Activated naive CD4-positive, alpha-beta T cell treated with anti-CD3 and anti-CD28 coated beads, Interleukin-2, amount 50 U/mL, for 24 hours (primary cell): ENCODE data around the gene PDCD2.
"Not testable (repeated sequence)": the region's sequence is repeated elsewhere in the genome, so short reads cannot be mapped to it uniquely, and the experiment has no call there.

Source experiments
- H3K27ac Mint-ChIP-seq: one replicate; pipeline ENCODE4 v1.8.0; 2021; ENCODE audit warnings: mild to moderate bottlenecking, mixed read lengths
- H3K27me3 Mint-ChIP-seq: one replicate; pipeline ENCODE4 v1.8.0; 2021; ENCODE audit warnings: mixed read lengths
- H3K36me3 Mint-ChIP-seq: one replicate; pipeline ENCODE4 v1.8.0; 2021; ENCODE audit warnings: mixed read lengths
- H3K4me1 Mint-ChIP-seq: one replicate; pipeline ENCODE4 v1.8.0; 2021; ENCODE audit warnings: mixed read lengths
- H3K4me3 Mint-ChIP-seq: one replicate; pipeline ENCODE4 v1.8.0; 2021; ENCODE audit warnings: mild to moderate bottlenecking, mixed read lengths
- H3K9me3 Mint-ChIP-seq: one replicate; pipeline ENCODE4 v1.8.0; 2021; ENCODE audit warnings: mixed read lengths

The PDCD2 gene

GRCh38 chr6:170584181-170584953, at the start of gene PDCD2:
Gene PDCD2, minus strand, starts transcription at chr6:170584637. Its CDS starts 56 bp downstream, at chr6:170584581.
- H3K4me1 Mint-ChIP-seq, result peaks cover 39% of the 10 kb centered on the region
- H3K27me3 Mint-ChIP-seq, result no peaks in the 10 kb centered on the region
- H3K27ac Mint-ChIP-seq, result peak within 1 kb of the TSS; percentile 95
- no peaks in the 10 kb centered on the region for H3K9me3 Mint-ChIP-seq
- H3K36me3 Mint-ChIP-seq, result peaks cover 15% of the 10 kb centered on the region
- H3K4me3 Mint-ChIP-seq, result peak within 1 kb of the TSS; percentile 99

- not testable (repeated sequence) for H3K4me1 Mint-ChIP-seq, H3K27ac Mint-ChIP-seq, H3K4me3 Mint-ChIP-seq, H3K36me3 Mint-ChIP-seq, H3K27me3 Mint-ChIP-seq, H3K9me3 Mint-ChIP-seq
Observed at GRCh38 chr6:170616020-170616554, 31.6 kb upstream of the PDCD2 start.

GRCh38 chr6:170612256-170612804, 27.9 kb upstream of the PDCD2 start:
- not testable (repeated sequence) for H3K27ac Mint-ChIP-seq, H3K4me1 Mint-ChIP-seq, H3K36me3 Mint-ChIP-seq, H3K9me3 Mint-ChIP-seq
- peak overlapping the region; percentile 77 for H3K4me3 Mint-ChIP-seq
- peaks cover 25% of the 10 kb centered on the region for H3K27me3 Mint-ChIP-seq

GRCh38 chr6:170609225-170609624, 24.8 kb upstream of the PDCD2 start:
- H3K4me1 Mint-ChIP-seq, H3K36me3 Mint-ChIP-seq, H3K4me3 Mint-ChIP-seq, H3K9me3 Mint-ChIP-seq, H3K27ac Mint-ChIP-seq: not testable (repeated sequence)
- peaks cover 39% of the 10 kb centered on the region for H3K27me3 Mint-ChIP-seq

- Mint-ChIP-seq H3K27ac (no peak overlapping the region), H3K9me3 (no peaks in the 10 kb centered on the region), H3K4me3 (no peak overlapping the region), H3K27me3 (peaks cover 36% of the 10 kb centered on the region), H3K4me1 (no peaks in the 10 kb centered on the region), H3K36me3 (no peaks in the 10 kb centered on the region)
Observed at GRCh38 chr6:170605574-170606259, 21.3 kb upstream of the PDCD2 start.

GRCh38 chr6:170597278-170597677, 12.8 kb upstream of the PDCD2 start:
- H3K4me3 Mint-ChIP-seq, result no peak overlapping the region
- H3K4me1 Mint-ChIP-seq, result no peaks in the 10 kb centered on the region
- H3K36me3 Mint-ChIP-seq, result peaks cover 8% of the 10 kb centered on the region
- H3K27ac Mint-ChIP-seq, result no peak overlapping the region
- peaks cover 7% of the 10 kb centered on the region for H3K9me3 Mint-ChIP-seq
- peaks cover 16% of the 10 kb centered on the region for H3K27me3 Mint-ChIP-seq

GRCh38 chr6:170596426-170596825, 12.0 kb upstream of the PDCD2 start:
- H3K27ac Mint-ChIP-seq, result no peak overlapping the region
- H3K9me3 Mint-ChIP-seq, result peaks cover 16% of the 10 kb centered on the region
- peaks cover 8% of the 10 kb centered on the region for H3K36me3 Mint-ChIP-seq
- no peak overlapping the region for H3K4me3 Mint-ChIP-seq
- H3K27me3 Mint-ChIP-seq, result peaks cover 18% of the 10 kb centered on the region
- H3K4me1 Mint-ChIP-seq, result no peaks in the 10 kb centered on the region

GRCh38 chr6:170590725-170591124, 6.3 kb upstream of the PDCD2 start:
- Mint-ChIP-seq H3K9me3 (peaks cover 24% of the 10 kb centered on the region), H3K27ac (no peak overlapping the region), H3K27me3 (peaks cover 19% of the 10 kb centered on the region), H3K4me3 (no peak overlapping the region), H3K4me1 (peaks cover under 1% of the 10 kb centered on the region), H3K36me3 (peaks cover 13% of the 10 kb centered on the region)

- Mint-ChIP-seq H3K9me3 (no peaks in the 10 kb centered on the region), H3K4me3 (peak overlapping the region; percentile 99), H3K27ac (peak overlapping the region; percentile 92), H3K4me1 (peaks cover 39% of the 10 kb centered on the region), H3K36me3 (peaks cover 15% of the 10 kb centered on the region), H3K27me3 (peaks cover 3% of the 10 kb centered on the region)
Observed at GRCh38 chr6:170584954-170585498, 589 bp upstream of the PDCD2 start.

GRCh38 chr6:170583756-170584180, 669 bp downstream of the PDCD2 start:
- Mint-ChIP-seq H3K27me3 (no peaks in the 10 kb centered on the region), H3K4me1 (peaks cover 42% of the 10 kb centered on the region), H3K27ac (peak overlapping the region; percentile 95), H3K9me3 (no peaks in the 10 kb centered on the region), H3K36me3 (peaks cover 15% of the 10 kb centered on the region), H3K4me3 (peak overlapping the region; percentile 99)

- Mint-ChIP-seq H3K4me3 (no peak overlapping the region), H3K36me3 (peaks cover 22% of the 10 kb centered on the region), H3K27me3 (no peaks in the 10 kb centered on the region), H3K4me1 (peaks cover 31% of the 10 kb centered on the region), H3K27ac (no peak overlapping the region), H3K9me3 (no peaks in the 10 kb centered on the region)
Observed at GRCh38 chr6:170578909-170579308, 5.5 kb downstream of the PDCD2 start.

GRCh38 chr6:170575250-170575649, 9.2 kb downstream of the PDCD2 start:
- no peaks in the 10 kb centered on the region for H3K27me3 Mint-ChIP-seq
- H3K36me3 Mint-ChIP-seq, result peaks cover 12% of the 10 kb centered on the region
- H3K4me1 Mint-ChIP-seq, result peaks cover 3% of the 10 kb centered on the region
- H3K27ac Mint-ChIP-seq, result no peak overlapping the region
- H3K4me3 Mint-ChIP-seq, result no peak overlapping the region
- H3K9me3 Mint-ChIP-seq, result no peaks in the 10 kb centered on the region

GRCh38 chr6:170572704-170573466, 11.6 kb downstream of the PDCD2 start:
- H3K36me3 Mint-ChIP-seq, result peaks cover 6% of the 10 kb centered on the region
- H3K4me1 Mint-ChIP-seq, result no peaks in the 10 kb centered on the region
- no peaks in the 10 kb centered on the region for H3K27me3 Mint-ChIP-seq
- H3K4me3 Mint-ChIP-seq, result no peak overlapping the region
- H3K27ac Mint-ChIP-seq, result no peak overlapping the region
- H3K9me3 Mint-ChIP-seq, result no peaks in the 10 kb centered on the region

GRCh38 chr6:170564936-170565530, 19.4 kb downstream of the PDCD2 start:
- Mint-ChIP-seq H3K9me3 (no peaks in the 10 kb centered on the region), H3K4me1 (peaks cover 28% of the 10 kb centered on the region), H3K4me3 (no peak overlapping the region), H3K36me3 (peaks cover 8% of the 10 kb centered on the region), H3K27ac (no peak overlapping the region), H3K27me3 (no peaks in the 10 kb centered on the region)

GRCh38 chr6:170561555-170561954, 22.9 kb downstream of the PDCD2 start:
- no peaks in the 10 kb centered on the region for H3K27me3 Mint-ChIP-seq
- peaks cover 19% of the 10 kb centered on the region for H3K36me3 Mint-ChIP-seq
- H3K27ac Mint-ChIP-seq, result no peak overlapping the region
- peaks cover 58% of the 10 kb centered on the region for H3K4me1 Mint-ChIP-seq
- no peak overlapping the region for H3K4me3 Mint-ChIP-seq
- no peaks in the 10 kb centered on the region for H3K9me3 Mint-ChIP-seq
